ENCODE results near the gene CGB5. TPM values are rescaled to one million over a fixed set of nuclear protein-coding genes. Genes with fewer than 3 reads are reported as not detected.
"Not testable (repeated sequence)": the region's sequence is repeated elsewhere in the genome, so short reads cannot be mapped to it uniquely, and the experiment has no call there.

Gene CGB5
- polyA plus RNA-seq, 2 of the 4 experiments (the other 2 are of a cell fraction) = 0.23 to 0.53 TPM

DNA sequence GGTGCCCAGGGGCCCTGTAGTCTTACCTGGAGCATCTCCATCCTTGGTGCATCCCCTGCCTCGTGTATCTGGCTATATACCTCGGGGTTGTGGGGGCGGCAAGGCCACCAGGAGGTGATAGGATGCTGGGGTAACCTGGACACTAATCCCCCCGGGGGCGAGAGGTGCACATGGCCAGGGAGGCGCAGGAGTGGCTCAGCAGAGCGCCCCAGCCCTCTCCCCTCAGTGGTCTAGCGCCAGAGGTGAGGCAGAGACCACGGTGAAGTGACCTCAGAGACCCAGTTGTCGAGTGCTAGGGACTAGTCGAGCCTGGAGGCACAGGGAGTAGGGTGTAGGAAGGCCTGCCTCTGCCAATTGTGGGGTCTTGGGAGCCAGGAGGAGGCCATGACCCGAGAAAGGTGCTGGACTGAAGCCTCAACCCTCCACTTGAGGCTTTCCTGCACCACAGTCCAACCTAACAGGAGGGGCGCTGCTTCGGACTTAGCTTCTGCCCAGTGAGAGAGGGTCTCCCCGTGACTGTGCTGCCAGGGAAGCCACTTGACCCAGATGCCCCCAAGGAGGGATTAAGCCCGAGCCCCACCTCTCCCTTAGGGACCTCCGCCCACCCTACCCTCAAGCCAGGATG is 26.5 kb upstream of the CGB5 start, which contains the start of gene LHB:
TSS of gene LHB (minus strand) at position 51 of the 625 bp plus-strand sequence. CDS start at position 41, 10 bp downstream.
- CTCF ChIA-PET = interaction anchor here (0.9 to 21.8 kb wide), 10 partner anchors 10 to 129 kb away, joined by 3 to 408 read pairs (median 8); partner anchors contain the start of genes GYS1, KCNA7 and RUVBL2
- POLR2A ChIA-PET = no interaction called here
- Histone ChIP-seq H3K4me3 (peak within 1 kb of the TSS; percentile 21; the same call in 1 of the 3 replicates), H3K4me1 (peaks cover 14% of the 10 kb centered on the region; the same call in 2 of the 3 replicates), H3K27ac (peak within 1 kb of the TSS in 1 of 2 experiments; percentile 36; a peak in 1 of 6 replicates), H3K9me3 (no peaks in the 10 kb centered on the region), H3K4me2 (peak within 1 kb of the TSS; percentile 67)
- no peak for ATAC-seq
- no peak for DNase-seq (ENCODE audit: low read depth in 1 of 2, low spot score in 1 of 2)
- FAIRE-seq = no peak
- TF ChIP-seq ZC3H11A (IDR thresholded peaks at IDR 0.05) = no peak
- TF ChIP-seq RARB (CRISPR knock-in tag; IDR thresholded peaks at IDR 0.05) = no peak
- TF ChIP-seq, protein P1, sequence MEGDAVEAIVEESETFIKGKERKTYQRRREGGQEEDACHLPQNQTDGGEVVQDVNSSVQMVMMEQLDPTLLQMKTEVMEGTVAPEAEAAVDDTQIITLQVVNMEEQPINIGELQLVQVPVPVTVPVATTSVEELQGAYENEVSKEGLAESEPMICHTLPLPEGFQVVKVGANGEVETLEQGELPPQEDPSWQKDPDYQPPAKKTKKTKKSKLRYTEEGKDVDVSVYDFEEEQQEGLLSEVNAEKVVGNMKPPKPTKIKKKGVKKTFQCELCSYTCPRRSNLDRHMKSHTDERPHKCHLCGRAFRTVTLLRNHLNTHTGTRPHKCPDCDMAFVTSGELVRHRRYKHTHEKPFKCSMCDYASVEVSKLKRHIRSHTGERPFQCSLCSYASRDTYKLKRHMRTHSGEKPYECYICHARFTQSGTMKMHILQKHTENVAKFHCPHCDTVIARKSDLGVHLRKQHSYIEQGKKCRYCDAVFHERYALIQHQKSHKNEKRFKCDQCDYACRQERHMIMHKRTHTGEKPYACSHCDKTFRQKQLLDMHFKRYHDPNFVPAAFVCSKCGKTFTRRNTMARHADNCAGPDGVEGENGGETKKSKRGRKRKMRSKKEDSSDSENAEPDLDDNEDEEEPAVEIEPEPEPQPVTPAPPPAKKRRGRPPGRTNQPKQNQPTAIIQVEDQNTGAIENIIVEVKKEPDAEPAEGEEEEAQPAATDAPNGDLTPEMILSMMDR (IDR thresholded peaks at IDR 0.05) = no peak
- TF ChIP-seq RFX5 (IDR thresholded peaks at IDR 0.05) = no peak
- WGBS (ENCODE audit: missing lambda C conversion rate) = 85% methylated on average over 16 of the region's 17 CpGs

DNA sequence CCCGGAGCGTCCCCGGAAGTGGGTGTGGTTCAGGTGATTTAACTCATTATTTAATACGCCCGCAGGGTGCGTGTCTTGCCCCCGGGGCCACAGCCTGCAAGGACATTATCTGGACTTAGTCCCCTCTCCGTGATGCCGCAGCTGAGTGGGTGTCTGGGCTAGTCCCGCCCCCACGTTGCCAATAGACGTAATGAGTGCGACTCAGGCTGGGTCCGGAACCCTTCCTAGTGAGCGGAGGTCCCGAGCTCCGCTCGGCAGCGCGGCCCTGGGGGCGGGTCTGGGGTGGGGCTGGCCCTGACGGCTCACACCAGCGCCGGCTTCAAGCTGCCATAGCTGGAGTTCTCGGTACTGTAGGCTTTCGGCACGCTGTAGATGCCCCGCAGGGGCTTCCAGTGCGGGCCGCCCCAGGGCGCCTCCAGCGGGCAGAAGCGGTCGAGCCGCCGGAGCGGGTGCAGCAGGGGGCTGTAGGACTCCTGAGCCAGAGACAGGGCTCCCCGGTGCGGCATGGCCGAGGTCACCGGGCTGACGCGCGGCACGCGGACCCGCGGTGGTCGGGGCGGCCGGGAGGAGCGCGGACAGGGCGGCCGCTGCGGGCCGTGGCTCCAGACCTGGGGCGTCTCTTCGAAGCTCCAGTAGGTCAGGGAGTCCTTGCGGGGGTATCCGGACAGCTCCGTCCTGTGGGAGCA is 25.8 kb upstream of the CGB5 start:
- ChIA-PET CTCF (interaction anchor here (0.9 to 21.8 kb wide), 12 partner anchors 9 to 230 kb away, joined by 3 to 408 read pairs (median 6); partner anchors contain the start of genes GYS1, KCNA7 and RUVBL2), POLR2A (interaction anchor here (1.8 kb wide), 1 partner anchor 24 kb away, joined by 16 read pairs; the partner anchor contains the start of genes GYS1 and RUVBL2)
- peak; percentile 27 to 66 for ATAC-seq
- Histone ChIP-seq H3K4me1 (peaks cover 14% of the 10 kb centered on the region; the same call in 2 of the 3 replicates), H3K9me3 (no peaks in the 10 kb centered on the region), H3K4me2 (peak overlapping the region; percentile 67), H3K4me3 (peak overlapping the region; percentile 21; the same call in 1 of the 3 replicates), H3K27ac (peak overlapping the region in 1 of 2 experiments; percentile 36; a peak in 1 of 6 replicates)
- peak in 1 of 2 experiments; percentile 52 for DNase-seq (ENCODE audit: low read depth in 1 of 2, low spot score in 1 of 2)
- TF ChIP-seq EHF (CRISPR knock-in tag; IDR thresholded peaks at IDR 0.05) = no peak
- TF ChIP-seq SMC3 (IDR thresholded peaks at IDR 0.05) = no peak
- TF ChIP-seq PHF8 (IDR thresholded peaks at IDR 0.05; ENCODE audit: borderline replicate concordance, low read depth) = no peak
- TF ChIP-seq EP300 (IDR thresholded peaks at IDR 0.05) = no peak
- no peak for TF ChIP-seq FOSL2 (IDR thresholded peaks at IDR 0.05)
- no peak for TF ChIP-seq FOSL2 (CRISPR knock-in tag; IDR thresholded peaks at IDR 0.05)
- TF ChIP-seq CHD2 (IDR thresholded peaks at IDR 0.05; ENCODE audit: low read length, partially characterized antibody) = no peak
- TF ChIP-seq JUN (IDR thresholded peaks at IDR 0.05) = peak in 1 of 2 experiments; percentile 30; a peak in 1 of 5 replicates
- no peak for TF ChIP-seq HDAC2 (IDR thresholded peaks at IDR 0.05)
- no peak for TF ChIP-seq REST (IDR thresholded peaks at IDR 0.05)
- no peak for TF ChIP-seq GATA3 (IDR thresholded peaks at IDR 0.05; ENCODE audit: borderline replicate concordance)
- no peak for TF ChIP-seq CBX2 (IDR thresholded peaks at IDR 0.05; ENCODE audit: borderline replicate concordance, low read depth)
- TF ChIP-seq, protein P1 (IDR thresholded peaks at IDR 0.05) = peak; percentile 33
- TF ChIP-seq EHMT2 (IDR thresholded peaks at IDR 0.05; ENCODE audit: low read depth) = no peak
- no peak for FAIRE-seq
- 59% methylated on average over 28 of the region's 62 CpGs for WGBS (ENCODE audit: missing lambda C conversion rate)

DNA sequence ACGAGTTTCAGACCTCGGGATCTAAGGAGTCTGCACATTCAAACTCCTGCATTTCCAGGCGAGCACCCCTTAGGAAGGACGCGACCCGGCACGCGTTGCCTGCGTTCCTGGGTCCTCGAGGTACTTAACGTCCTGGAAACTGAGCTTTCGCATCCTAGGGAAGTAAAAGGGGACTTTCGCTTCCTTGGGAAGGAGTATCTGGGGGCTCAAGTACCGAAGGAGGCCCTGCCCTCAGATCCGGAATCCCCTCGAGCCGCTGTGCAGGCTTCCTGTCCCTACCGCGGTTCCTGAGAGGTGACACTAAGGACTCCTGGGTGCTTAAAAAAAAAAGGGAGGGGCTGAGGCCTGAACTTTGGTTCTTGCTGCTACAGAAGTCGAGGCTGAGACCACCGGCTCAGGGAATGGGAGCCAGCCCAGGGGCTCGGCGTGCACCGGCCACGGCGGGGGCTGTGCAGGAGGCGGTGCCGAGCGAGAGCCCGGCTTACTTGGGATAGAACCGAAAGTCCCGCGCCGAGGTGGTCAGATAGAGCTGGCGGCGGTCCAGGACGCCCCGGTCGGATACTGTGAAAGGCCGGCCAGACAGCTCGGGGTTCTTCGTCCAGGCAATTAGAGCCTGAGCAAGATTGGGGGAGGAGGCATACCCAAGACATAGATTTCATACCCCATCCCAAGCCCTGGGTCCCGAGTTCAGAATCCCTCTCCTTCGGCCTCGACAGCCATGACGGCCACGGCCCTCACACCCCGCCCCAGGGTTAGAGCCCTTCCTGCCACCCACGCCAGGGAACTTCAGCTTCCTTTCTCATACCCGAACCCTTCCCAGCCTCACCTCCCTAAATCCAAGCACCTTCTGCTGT is 25.0 kb upstream of the CGB5 start:
- Histone ChIP-seq H3K4me1 (peaks cover 14% of the 10 kb centered on the region; the same call in 2 of the 3 replicates), H3K4me2 (peak overlapping the region; percentile 79)
- WGBS (ENCODE audit: missing lambda C conversion rate) = 87% methylated on average over 50 of the region's 50 CpGs
- ChIA-PET POLR2A (interaction anchor here (0.6 to 1.8 kb wide), 8 partner anchors 9 to 434 kb away, joined by 3 to 16 read pairs (median 4); partner anchors contain the start of genes CGB7, GYS1, LIN7B and RUVBL2), CTCF (interaction anchor here (0.6 to 21.8 kb wide), 20 partner anchors 9 to 393 kb away, joined by 3 to 408 read pairs (median 6); partner anchors contain the start of genes GYS1, KCNA7, NTF4 and RUVBL2)
- not testable (repeated sequence) for H3K27ac ChIP-seq; DNase-seq (ENCODE audit: low read depth in 1 of 2, low spot score in 1 of 2); FAIRE-seq; H3K9me3 ChIP-seq; H3K4me3 ChIP-seq
- peak in 1 of 2 experiments; percentile 9; a peak in 2 of 6 replicates for ATAC-seq

All from A549 (cell line).